HG03442 (cell line): ENCODE data around the gene OR2L5.
A peak's percentile ranks its signal among the peaks of the same experiment; 100 is the strongest.

Experiments used
- ATAC-seq: cut with Tn5 transposase; IDR thresholded peaks from one replicate; pipeline ENCODE4 v1.9.1; 2021; ENCODE audit warnings: mild to moderate bottlenecking, moderate library complexity; ENCODE audit not compliant: unreplicated experiment

OR2L5 gene

GRCh38 chr1:248013229-248013710 is at the start of gene OR2L5:
Gene OR2L5 (plus strand): TSS chr1:248013660. CDS start chr1:248021948, 8,288 bp downstream.
- no peak for ATAC-seq

- ATAC-seq = no peak
Observed at GRCh38 chr1:247964933-247965332, 48.5 kb upstream of the OR2L5 start, which contains the start of gene OR2AK2. Gene OR2AK2 (plus strand): TSS chr1:247965233. CDS start chr1:247965377, 144 bp downstream.

GRCh38 chr1:247966532-247967204 is 46.8 kb upstream of the OR2L5 start:
- ATAC-seq = peak; percentile 85

GRCh38 chr1:247992986-247993385 is 20.5 kb upstream of the OR2L5 start:
- no peak for ATAC-seq

- ATAC-seq = no peak
Observed at GRCh38 chr1:247998811-247999210, 14.6 kb upstream of the OR2L5 start.

- no peak for ATAC-seq
Observed at GRCh38 chr1:248000169-248000568, 13.3 kb upstream of the OR2L5 start.

GRCh38 chr1:248007778-248008177 is 5.7 kb upstream of the OR2L5 start:
- ATAC-seq = no peak

- no peak for ATAC-seq
Observed at GRCh38 chr1:248009681-248010080, 3.8 kb upstream of the OR2L5 start.

- ATAC-seq = no peak
Observed at GRCh38 chr1:248015803-248016202, 2.3 kb downstream of the OR2L5 start.

GRCh38 chr1:248029770-248030169 is 16.3 kb downstream of the OR2L5 start, which contains the start of gene OR2L2:
Gene OR2L2 (plus strand): TSS chr1:248030070. CDS start chr1:248038268, 8,198 bp downstream.
- ATAC-seq = no peak

- peak; percentile 81 for ATAC-seq
Observed at GRCh38 chr1:248045209-248045608, 31.7 kb downstream of the OR2L5 start.

- no peak for ATAC-seq
Observed at GRCh38 chr1:248046536-248046935, 33.1 kb downstream of the OR2L5 start, which contains the start of gene OR2L3. Gene OR2L3 (plus strand): TSS chr1:248046836. CDS start chr1:248060682, 13,846 bp downstream.

GRCh38 chr1:248047008-248047407 is 33.5 kb downstream of the OR2L5 start:
- ATAC-seq = no peak

- no peak for ATAC-seq
Observed at GRCh38 chr1:248054671-248055070, 41.2 kb downstream of the OR2L5 start.

GRCh38 chr1:248055261-248055660 is 41.8 kb downstream of the OR2L5 start:
- ATAC-seq = no peak

GRCh38 chr1:248065071-248065470 is 51.6 kb downstream of the OR2L5 start:
- ATAC-seq = no peak

- ATAC-seq = no peak
Observed at GRCh38 chr1:248065604-248066003, 52.1 kb downstream of the OR2L5 start.
